CD4-positive, alpha-beta T cell (primary cell): ENCODE results near the gene SMARCA2. TPM values are rescaled to one million over a fixed set of nuclear protein-coding genes. Genes with fewer than 3 reads are reported as not detected.

ENCODE experiments used
- ATAC-seq: fragments of 200-7000 bp; cut with Tn5 transposase; one replicate; pipeline ENCODE4 v1.10.0; 2022; ENCODE audit warnings: mild to moderate bottlenecking; ENCODE audit not compliant: poor library complexity
- CTCF ChIA-PET: fragments of 350-600 bp; sonication (Branson Sonifier 250); formaldehyde crosslinking; loops from one replicate; lab custom pipeline; 2021; ENCODE audit warnings: antibody characterized with exemption, inconsistent platforms; lab: Charles Lee
- POLR2A ChIA-PET: fragments of 350-600 bp; sonication (Branson Sonifier 250); formaldehyde crosslinking; loops from one replicate; lab custom pipeline; 2021; ENCODE audit warnings: antibody characterized with exemption, inconsistent platforms; lab: Charles Lee
- DNase-seq, 14 experiments: peaks; one replicate each; pipeline ENCODE4 v3.0.0-alpha.2; 2013 to 2020; ENCODE audit warnings: mixed read lengths in 2 of 14
- H3K27ac ChIP-seq, 2 donors: one replicate each; pipeline versions ENCODE4 v1.5.1 to v1.7.0; 2013; ENCODE audit warnings: low read length in 2 of 2, low read depth in 1 of 2, mild to moderate bottlenecking in 1 of 2
- H3K27me3 ChIP-seq, 2 experiments: 1 replicate in 1 of 2; 2 replicates in 1 of 2; pipeline versions ENCODE4 v1.6.1 to v1.7.0; 2013; ENCODE audit warnings: low read length in 2 of 2, control low read depth in 1 of 2, mild to moderate bottlenecking in 1 of 2, moderate library complexity in 1 of 2; ENCODE audit not compliant: insufficient read depth in 2 of 2, control insufficient read depth in 1 of 2
- H3K36me3 ChIP-seq: one replicate; pipeline ENCODE4 v1.6.1; 2013; ENCODE audit warnings: low read length, control low read depth; ENCODE audit not compliant: insufficient read depth
- H3K4me1 ChIP-seq: one replicate; pipeline ENCODE4 v1.6.1; 2013; ENCODE audit warnings: low read length, control low read depth; ENCODE audit not compliant: insufficient read depth
- H3K4me3 ChIP-seq: one replicate; pipeline ENCODE4 v1.5.1; 2013; ENCODE audit warnings: mild to moderate bottlenecking, low read length, moderate library complexity
- H3K9me3 ChIP-seq, 2 experiments: 1 replicate in 1 of 2; 2 replicates in 1 of 2; pipeline versions ENCODE4 v1.6.1 to v1.7.0; 2013; ENCODE audit warnings: low read length in 2 of 2, mild to moderate bottlenecking in 2 of 2, control low read depth in 1 of 2, moderate library complexity in 1 of 2; ENCODE audit not compliant: control insufficient read depth in 1 of 2, insufficient read depth in 1 of 2
- H3K27ac Mint-ChIP-seq: one replicate; pipeline ENCODE4 v1.8.0; 2020; ENCODE audit warnings: mixed read lengths
- H3K27me3 Mint-ChIP-seq: one replicate; pipeline ENCODE4 v1.8.0; 2021; ENCODE audit warnings: mixed read lengths
- H3K36me3 Mint-ChIP-seq: one replicate; pipeline ENCODE4 v1.8.0; 2021; ENCODE audit warnings: low read depth, mixed read lengths
- H3K4me1 Mint-ChIP-seq: one replicate; pipeline ENCODE4 v1.8.0; 2021; ENCODE audit warnings: low read depth, mixed read lengths
- H3K4me3 Mint-ChIP-seq: one replicate; pipeline ENCODE4 v1.8.0; 2020; ENCODE audit warnings: mild to moderate bottlenecking, mixed read lengths
- H3K9me3 Mint-ChIP-seq: one replicate; pipeline ENCODE4 v1.8.0; 2020; ENCODE audit warnings: mixed read lengths
- intact Hi-C, 2 experiments: fragments of 100-400 bp; cut with DNase I in 1 of 2; cut with micrococcal nuclease in 1 of 2; formaldehyde crosslinking; loops; one replicate each; pipeline versions ENCODE4 v1.15.1 to v1.9.0; 2023 to 2025; cut with DNase I, micrococcal nuclease
- total RNA-seq, 174 experiments: library from RNA in 2 of 174; stranded (reverse) in 2 of 174; gene quantifications; one replicate each; pipeline ENCODE4 v1.2.3 and lab custom pipeline; 2021 to 2026
- TF ChIP-seq, protein P1 (sequence below): fragments of 200-600 bp; IDR thresholded peaks from one replicate; pipeline ENCODE4 v1.8.0; 2022; ENCODE audit warnings: antibody characterized with exemption, mild to moderate bottlenecking

SMARCA2 gene
- total RNA-seq, 2 experiments from 2014 or later, result 268 to 272 TPM

DNA sequence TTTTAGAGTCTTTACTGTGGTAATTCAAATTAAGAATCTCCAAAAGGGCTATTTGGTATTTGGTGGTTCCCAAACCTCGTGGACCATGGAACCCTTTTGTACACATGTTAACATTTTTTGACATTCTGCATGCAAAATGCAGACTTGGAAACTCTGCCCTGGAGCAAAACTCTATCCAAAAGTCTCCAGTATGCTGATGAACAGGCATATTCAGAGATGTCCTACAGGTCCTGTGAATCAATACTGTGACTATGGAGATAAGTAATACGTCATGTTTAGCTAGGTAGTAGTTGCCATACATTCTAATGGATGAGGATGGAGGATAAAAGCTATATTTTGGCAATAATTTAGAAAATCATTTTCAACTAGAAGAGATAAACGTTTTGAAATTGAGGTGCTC is 218.1 kb downstream of the SMARCA2 start:
- H3K27ac Mint-ChIP-seq, result no peak overlapping the region
- ChIA-PET POLR2A (no interaction called here), CTCF (no interaction called here)
- no peak for DNase-seq
- no peaks in the 10 kb centered on the region for H3K36me3 ChIP-seq
- H3K4me1 ChIP-seq, result no peaks in the 10 kb centered on the region
- TF ChIP-seq, protein P1, sequence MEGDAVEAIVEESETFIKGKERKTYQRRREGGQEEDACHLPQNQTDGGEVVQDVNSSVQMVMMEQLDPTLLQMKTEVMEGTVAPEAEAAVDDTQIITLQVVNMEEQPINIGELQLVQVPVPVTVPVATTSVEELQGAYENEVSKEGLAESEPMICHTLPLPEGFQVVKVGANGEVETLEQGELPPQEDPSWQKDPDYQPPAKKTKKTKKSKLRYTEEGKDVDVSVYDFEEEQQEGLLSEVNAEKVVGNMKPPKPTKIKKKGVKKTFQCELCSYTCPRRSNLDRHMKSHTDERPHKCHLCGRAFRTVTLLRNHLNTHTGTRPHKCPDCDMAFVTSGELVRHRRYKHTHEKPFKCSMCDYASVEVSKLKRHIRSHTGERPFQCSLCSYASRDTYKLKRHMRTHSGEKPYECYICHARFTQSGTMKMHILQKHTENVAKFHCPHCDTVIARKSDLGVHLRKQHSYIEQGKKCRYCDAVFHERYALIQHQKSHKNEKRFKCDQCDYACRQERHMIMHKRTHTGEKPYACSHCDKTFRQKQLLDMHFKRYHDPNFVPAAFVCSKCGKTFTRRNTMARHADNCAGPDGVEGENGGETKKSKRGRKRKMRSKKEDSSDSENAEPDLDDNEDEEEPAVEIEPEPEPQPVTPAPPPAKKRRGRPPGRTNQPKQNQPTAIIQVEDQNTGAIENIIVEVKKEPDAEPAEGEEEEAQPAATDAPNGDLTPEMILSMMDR, result no peak
- no peak for ATAC-seq
- H3K27me3 ChIP-seq, result peaks cover 0 to 2% of the 10 kb centered on the region in 2 experiments
- H3K27me3 Mint-ChIP-seq, result no peaks in the 10 kb centered on the region
- H3K4me3 ChIP-seq, result no peak overlapping the region
- H3K4me1 Mint-ChIP-seq, result no peaks in the 10 kb centered on the region
- no peaks in the 10 kb centered on the region for H3K9me3 ChIP-seq
- no peak overlapping the region for H3K4me3 Mint-ChIP-seq
- intact Hi-C loops, result no loop called here
- H3K36me3 Mint-ChIP-seq, result no peaks in the 10 kb centered on the region
- no peak overlapping the region for H3K27ac ChIP-seq
- peaks cover 5% of the 10 kb centered on the region for H3K9me3 Mint-ChIP-seq

DNA sequence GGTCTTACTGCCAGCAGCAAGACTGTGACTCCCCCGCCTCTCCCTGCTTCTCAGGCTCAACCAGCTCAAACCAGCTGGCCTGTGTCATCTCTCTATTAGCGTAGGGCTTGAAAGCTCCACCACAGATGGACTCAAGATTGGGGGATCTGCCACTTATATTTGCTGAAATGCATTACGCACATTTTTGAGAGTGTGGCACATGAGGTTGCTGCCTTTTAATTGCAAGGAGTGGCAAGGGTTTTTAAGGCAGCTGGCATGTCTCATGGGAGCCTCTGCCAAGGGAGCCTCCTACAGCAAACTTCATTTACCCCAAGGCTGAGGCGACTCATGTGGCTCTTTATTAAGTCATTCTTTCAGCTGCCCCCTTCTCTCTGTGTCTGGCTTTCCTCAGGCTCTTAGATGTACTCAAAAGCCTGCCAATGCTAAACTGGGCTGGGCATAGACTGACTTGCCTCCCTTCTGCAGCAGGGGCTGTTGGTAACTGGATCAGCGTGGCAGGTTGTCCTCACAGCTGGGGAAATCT is 219.3 kb downstream of the SMARCA2 start:
- DNase-seq (no peak), ATAC-seq (no peak)
- no peaks in the 10 kb centered on the region for H3K9me3 ChIP-seq
- Mint-ChIP-seq H3K27me3 (peaks cover 4% of the 10 kb centered on the region), H3K36me3 (no peaks in the 10 kb centered on the region), H3K4me3 (no peak overlapping the region), H3K4me1 (no peaks in the 10 kb centered on the region), H3K27ac (no peak overlapping the region), H3K9me3 (peaks cover 5% of the 10 kb centered on the region)
- peaks cover 0 to 2% of the 10 kb centered on the region in 2 experiments for H3K27me3 ChIP-seq
- no peak overlapping the region for H3K4me3 ChIP-seq
- CTCF ChIA-PET, result no interaction called here
- intact Hi-C loops, result no loop called here
- H3K36me3 ChIP-seq, result no peaks in the 10 kb centered on the region
- H3K4me1 ChIP-seq, result no peaks in the 10 kb centered on the region
- TF ChIP-seq, protein P1, result no peak
- POLR2A ChIA-PET, result no interaction called here
- H3K27ac ChIP-seq, result no peak overlapping the region

DNA sequence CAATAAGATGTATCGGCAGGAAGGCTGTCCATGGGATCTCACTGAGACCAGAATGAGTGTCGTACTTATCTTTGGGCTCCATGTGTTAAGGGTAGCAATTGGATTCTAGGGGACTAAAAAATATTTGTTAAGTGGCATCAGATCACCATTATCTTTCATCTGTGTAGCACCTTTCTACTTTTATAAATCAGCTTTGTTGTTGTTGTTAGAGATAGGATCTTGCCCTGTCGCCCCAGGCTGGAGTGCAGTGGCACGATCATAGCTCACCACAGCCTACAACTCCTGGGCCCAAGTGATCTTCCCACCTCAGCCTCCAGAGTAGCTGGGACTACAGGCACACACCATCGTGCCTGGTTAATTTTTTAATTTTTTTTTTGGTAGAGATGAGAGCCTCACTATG is 220.5 kb downstream of the SMARCA2 start:
- H3K9me3 ChIP-seq, result no peaks in the 10 kb centered on the region
- Mint-ChIP-seq H3K27ac (no peak overlapping the region), H3K4me1 (no peaks in the 10 kb centered on the region), H3K27me3 (peaks cover 4% of the 10 kb centered on the region), H3K4me3 (no peak overlapping the region), H3K9me3 (no peaks in the 10 kb centered on the region), H3K36me3 (no peaks in the 10 kb centered on the region)
- ChIA-PET CTCF (no interaction called here), POLR2A (no interaction called here)
- no peaks in the 10 kb centered on the region for H3K36me3 ChIP-seq
- TF ChIP-seq, protein P1, result no peak
- H3K4me3 ChIP-seq, result no peak overlapping the region
- intact Hi-C loops, result no loop called here
- no peak for DNase-seq
- H3K4me1 ChIP-seq, result no peaks in the 10 kb centered on the region
- H3K27me3 ChIP-seq, result peaks cover 0 to 2% of the 10 kb centered on the region in 2 experiments
- ATAC-seq, result no peak
- H3K27ac ChIP-seq, result no peak overlapping the region
